ENCODE measurements around the gene FGF10. TPM values are rescaled to one million over a fixed set of nuclear protein-coding genes. Genes with fewer than 3 reads are reported as not detected.

Gene FGF10
- total RNA-seq (2022) (not detected in 2 replicates), Bru-seq, nascent RNA (percentile 3 among the genes with signal in this experiment), BruChase-seq, experiment 1, labeled RNA remaining after a 6-hour chase (not detected), BruChase-seq, experiment 2, labeled RNA remaining after a 2-hour chase (percentile 1 among the genes with signal in this experiment)
- long read RNA-seq, result 0 reads

DNA sequence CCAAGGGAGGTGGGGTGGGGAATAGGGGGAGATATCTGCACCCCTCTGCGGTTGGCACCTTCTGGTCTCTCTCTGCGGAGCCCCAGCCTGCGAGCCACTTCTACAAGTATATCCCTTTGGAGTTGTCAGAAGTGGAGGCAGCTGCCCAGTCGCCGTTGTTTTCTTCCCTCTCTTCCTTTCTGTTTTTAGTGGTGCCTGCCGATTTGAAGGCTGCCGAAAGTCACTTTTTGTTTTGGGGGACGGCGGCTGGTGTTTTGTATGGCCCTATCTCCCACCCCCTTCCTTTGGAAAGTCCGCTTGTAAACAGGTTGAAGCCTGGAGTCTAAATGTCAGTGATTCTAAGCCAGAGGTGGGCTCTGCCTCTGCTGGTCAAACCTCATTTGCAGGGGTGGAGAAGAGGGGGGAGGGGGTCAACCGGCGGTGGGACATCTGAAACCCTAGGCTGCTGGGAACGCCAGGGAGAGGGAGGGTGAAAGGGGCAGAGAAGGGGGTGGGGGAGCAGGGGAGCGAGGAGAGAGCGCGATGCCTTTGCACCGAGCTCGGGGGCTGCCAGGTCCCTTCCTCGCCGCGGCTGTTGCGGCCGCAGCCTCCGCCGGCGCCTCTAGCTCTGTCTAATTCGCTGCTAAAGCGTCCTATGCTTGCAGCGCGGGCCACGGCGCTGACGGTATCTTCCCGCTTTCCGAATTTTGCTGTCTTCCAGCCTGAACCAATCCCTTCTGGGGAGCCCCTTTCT lies at the start of gene FGF10:
Gene FGF10, minus strand, starts transcription at position 331 of the 733 bp plus-strand sequence. CDS start 738 bp downstream, outside the sequence.
- ChIA-PET POLR2A (no interaction called here), CTCF (interaction anchor here (0.6 kb wide), 1 partner anchor 603 kb away, joined by 3 read pairs; no protein-coding TSS in a partner anchor)
- TF ChIP-seq, protein P1, sequence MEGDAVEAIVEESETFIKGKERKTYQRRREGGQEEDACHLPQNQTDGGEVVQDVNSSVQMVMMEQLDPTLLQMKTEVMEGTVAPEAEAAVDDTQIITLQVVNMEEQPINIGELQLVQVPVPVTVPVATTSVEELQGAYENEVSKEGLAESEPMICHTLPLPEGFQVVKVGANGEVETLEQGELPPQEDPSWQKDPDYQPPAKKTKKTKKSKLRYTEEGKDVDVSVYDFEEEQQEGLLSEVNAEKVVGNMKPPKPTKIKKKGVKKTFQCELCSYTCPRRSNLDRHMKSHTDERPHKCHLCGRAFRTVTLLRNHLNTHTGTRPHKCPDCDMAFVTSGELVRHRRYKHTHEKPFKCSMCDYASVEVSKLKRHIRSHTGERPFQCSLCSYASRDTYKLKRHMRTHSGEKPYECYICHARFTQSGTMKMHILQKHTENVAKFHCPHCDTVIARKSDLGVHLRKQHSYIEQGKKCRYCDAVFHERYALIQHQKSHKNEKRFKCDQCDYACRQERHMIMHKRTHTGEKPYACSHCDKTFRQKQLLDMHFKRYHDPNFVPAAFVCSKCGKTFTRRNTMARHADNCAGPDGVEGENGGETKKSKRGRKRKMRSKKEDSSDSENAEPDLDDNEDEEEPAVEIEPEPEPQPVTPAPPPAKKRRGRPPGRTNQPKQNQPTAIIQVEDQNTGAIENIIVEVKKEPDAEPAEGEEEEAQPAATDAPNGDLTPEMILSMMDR (IDR thresholded peaks at IDR 0.05; ENCODE audit: unreplicated experiment), result no peak
- Mint-ChIP-seq H3K27me3 (ENCODE audit: insufficient read depth, unreplicated experiment) (peaks cover 12% of the 10 kb centered on the region), H3K4me1 (ENCODE audit: insufficient read depth, unreplicated experiment) (peaks cover 6% of the 10 kb centered on the region), H3K4me3 (ENCODE audit: unreplicated experiment) (peak within 1 kb of the TSS; percentile 67), H3K36me3 (ENCODE audit: insufficient read depth, unreplicated experiment) (no peaks in the 10 kb centered on the region), H3K27ac (ENCODE audit: low read depth, unreplicated experiment) (no peak within 1 kb of the TSS), H3K9me3 (ENCODE audit: unreplicated experiment) (no peaks in the 10 kb centered on the region)
- intact Hi-C loops (cut with micrococcal nuclease), result no loop called here
- no TSS peak for BruUV-seq (replicated peaks)
- DNase-seq (ENCODE audit: unreplicated experiment), result no peak

- Mint-ChIP-seq H3K27me3 (ENCODE audit: insufficient read depth, unreplicated experiment) (no peaks in the 10 kb centered on the region), H3K4me1 (ENCODE audit: insufficient read depth, unreplicated experiment) (no peaks in the 10 kb centered on the region), H3K27ac (ENCODE audit: low read depth, unreplicated experiment) (no peak overlapping the region), H3K4me3 (ENCODE audit: unreplicated experiment) (no peak overlapping the region), H3K36me3 (ENCODE audit: insufficient read depth, unreplicated experiment) (no peaks in the 10 kb centered on the region), H3K9me3 (ENCODE audit: unreplicated experiment) (no peaks in the 10 kb centered on the region)
- ChIA-PET CTCF (no interaction called here), POLR2A (no interaction called here)
- TF ChIP-seq, protein P1 (IDR thresholded peaks at IDR 0.05; ENCODE audit: unreplicated experiment), result no peak
- DNase-seq (ENCODE audit: unreplicated experiment), result no peak
- intact Hi-C loops (cut with micrococcal nuclease), result no loop called here
- BruUV-seq (replicated peaks), result no TSS peak
Observed at GRCh38 chr5:44426944-44427343, 37.7 kb upstream of the FGF10 start.

GRCh38 chr5:44412286-44412685 lies 23.1 kb upstream of the FGF10 start:
- Mint-ChIP-seq H3K27me3 (ENCODE audit: insufficient read depth, unreplicated experiment) (no peaks in the 10 kb centered on the region), H3K4me1 (ENCODE audit: insufficient read depth, unreplicated experiment) (no peaks in the 10 kb centered on the region), H3K36me3 (ENCODE audit: insufficient read depth, unreplicated experiment) (no peaks in the 10 kb centered on the region), H3K27ac (ENCODE audit: low read depth, unreplicated experiment) (no peak overlapping the region), H3K4me3 (ENCODE audit: unreplicated experiment) (no peak overlapping the region), H3K9me3 (ENCODE audit: unreplicated experiment) (no peaks in the 10 kb centered on the region)
- TF ChIP-seq, protein P1 (IDR thresholded peaks at IDR 0.05; ENCODE audit: unreplicated experiment), result no peak
- intact Hi-C loops (cut with micrococcal nuclease), result no loop called here
- CTCF ChIA-PET, result no interaction called here
- BruUV-seq (replicated peaks), result no TSS peak
- DNase-seq (ENCODE audit: unreplicated experiment), result no peak
- POLR2A ChIA-PET, result no interaction called here

GRCh38 chr5:44402084-44402483 lies 12.9 kb upstream of the FGF10 start:
- CTCF ChIA-PET, result no interaction called here
- no peak overlapping the region for H3K27ac Mint-ChIP-seq (ENCODE audit: low read depth, unreplicated experiment)

More at GRCh38 chr5:44402084-44402483, 12.9 kb upstream of the FGF10 start:
- DNase-seq (ENCODE audit: unreplicated experiment), result no peak
- intact Hi-C loops (cut with micrococcal nuclease), result no loop called here
- Mint-ChIP-seq H3K4me3 (ENCODE audit: unreplicated experiment) (no peak overlapping the region), H3K9me3 (ENCODE audit: unreplicated experiment) (no peaks in the 10 kb centered on the region), H3K36me3 (ENCODE audit: insufficient read depth, unreplicated experiment) (no peaks in the 10 kb centered on the region), H3K27me3 (ENCODE audit: insufficient read depth, unreplicated experiment) (no peaks in the 10 kb centered on the region), H3K4me1 (ENCODE audit: insufficient read depth, unreplicated experiment) (no peaks in the 10 kb centered on the region)
- BruUV-seq (replicated peaks), result no TSS peak
- TF ChIP-seq, protein P1 (IDR thresholded peaks at IDR 0.05; ENCODE audit: unreplicated experiment), result no peak
- POLR2A ChIA-PET, result interaction anchor here (0.6 to 1.1 kb wide), 2 partner anchors 16 to 25 kb away, joined by 3 to 6 read pairs; no protein-coding TSS in a partner anchor
